HG03097 (cell line): ENCODE results near the gene PLEKHG5.
"Not testable (repeated sequence)": the region's sequence is repeated elsewhere in the genome, so short reads cannot be mapped to it uniquely, and the experiment has no call there.

Experiments used
- ATAC-seq: cut with Tn5 transposase; IDR thresholded peaks from one replicate; pipeline ENCODE4 v1.9.1; 2021; ENCODE audit not compliant: unreplicated experiment, low FRiP score

PLEKHG5 gene

DNA sequence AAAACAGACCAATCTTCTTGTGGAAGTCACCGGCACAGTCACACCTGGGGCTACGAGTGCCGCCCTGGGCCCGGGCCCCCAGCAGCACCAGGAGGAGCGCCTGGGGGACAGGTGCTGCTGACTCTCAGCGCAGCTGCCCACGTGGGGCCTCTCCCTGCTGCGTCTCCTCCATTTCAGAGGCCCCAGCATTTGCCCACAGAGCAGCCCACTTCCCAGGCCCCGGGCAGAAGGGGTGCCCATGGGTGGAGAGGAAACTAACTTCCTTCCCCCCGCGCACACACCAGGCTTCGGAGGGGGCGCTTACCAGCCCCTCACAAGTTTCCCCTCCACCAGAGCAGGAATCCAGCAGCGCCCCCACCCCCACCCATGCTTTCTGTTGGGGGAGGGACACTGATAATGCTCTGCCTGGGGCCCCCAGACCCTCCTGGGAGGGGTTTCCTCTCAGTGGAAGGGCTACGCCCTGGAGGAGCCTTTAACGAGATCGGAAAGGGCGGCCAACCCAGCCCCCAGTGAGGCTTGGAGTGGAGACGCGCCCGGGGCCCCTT lies 25.9 kb downstream of the PLEKHG5 start:
- no peak for ATAC-seq

DNA sequence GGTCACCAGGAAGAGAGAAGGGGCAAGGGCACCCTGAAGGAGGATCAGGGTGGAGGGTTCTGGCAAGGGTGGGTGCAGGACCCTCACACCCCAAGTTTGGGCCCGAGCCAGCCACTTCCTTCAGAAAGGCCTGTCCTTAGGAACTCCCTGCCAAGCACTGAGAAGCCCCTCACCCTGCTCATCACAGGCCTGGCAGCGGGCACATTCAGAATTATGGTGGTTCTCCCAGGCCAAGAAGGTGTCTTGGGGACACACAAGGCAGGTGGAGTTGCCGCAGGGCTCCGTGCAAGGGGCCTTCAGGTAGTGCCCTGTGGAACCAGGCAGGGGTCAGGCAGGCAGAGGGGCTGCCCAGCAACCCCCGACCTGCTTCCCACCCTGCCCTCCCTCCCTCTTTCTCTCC lies 26.6 kb downstream of the PLEKHG5 start:
- ATAC-seq = no peak

DNA sequence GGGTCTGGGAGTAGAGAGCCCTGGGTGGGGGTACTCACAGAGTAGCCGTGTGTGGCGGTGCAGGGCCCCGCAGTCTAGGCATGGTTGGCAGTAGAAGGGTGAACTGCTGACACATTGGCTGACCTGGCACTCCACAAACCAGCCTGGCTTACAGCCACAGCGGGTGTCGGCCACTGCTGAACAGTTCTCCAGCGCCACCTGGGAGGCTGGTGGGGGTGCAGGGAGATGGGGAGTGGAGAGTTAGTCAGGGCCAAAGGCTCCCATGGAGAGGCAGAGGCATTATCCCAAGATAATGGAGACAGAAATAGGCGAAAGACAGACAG lies 27.0 kb downstream of the PLEKHG5 start:
- no peak for ATAC-seq

DNA sequence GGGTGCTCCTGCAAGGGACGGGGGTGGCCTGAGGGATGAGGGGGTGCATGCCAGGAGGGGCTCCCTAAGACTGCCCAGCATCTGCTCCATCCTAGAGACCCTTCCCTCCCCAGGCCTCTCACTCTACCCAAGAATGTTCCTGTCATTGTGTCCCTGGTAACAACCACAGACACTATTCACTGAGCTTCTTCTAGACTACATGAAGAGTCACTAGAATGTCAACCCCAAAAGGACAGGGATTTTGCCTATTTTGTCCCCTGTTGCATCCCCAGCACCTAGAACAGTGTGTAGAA lies 28.4 kb downstream of the PLEKHG5 start:
- no peak for ATAC-seq

DNA sequence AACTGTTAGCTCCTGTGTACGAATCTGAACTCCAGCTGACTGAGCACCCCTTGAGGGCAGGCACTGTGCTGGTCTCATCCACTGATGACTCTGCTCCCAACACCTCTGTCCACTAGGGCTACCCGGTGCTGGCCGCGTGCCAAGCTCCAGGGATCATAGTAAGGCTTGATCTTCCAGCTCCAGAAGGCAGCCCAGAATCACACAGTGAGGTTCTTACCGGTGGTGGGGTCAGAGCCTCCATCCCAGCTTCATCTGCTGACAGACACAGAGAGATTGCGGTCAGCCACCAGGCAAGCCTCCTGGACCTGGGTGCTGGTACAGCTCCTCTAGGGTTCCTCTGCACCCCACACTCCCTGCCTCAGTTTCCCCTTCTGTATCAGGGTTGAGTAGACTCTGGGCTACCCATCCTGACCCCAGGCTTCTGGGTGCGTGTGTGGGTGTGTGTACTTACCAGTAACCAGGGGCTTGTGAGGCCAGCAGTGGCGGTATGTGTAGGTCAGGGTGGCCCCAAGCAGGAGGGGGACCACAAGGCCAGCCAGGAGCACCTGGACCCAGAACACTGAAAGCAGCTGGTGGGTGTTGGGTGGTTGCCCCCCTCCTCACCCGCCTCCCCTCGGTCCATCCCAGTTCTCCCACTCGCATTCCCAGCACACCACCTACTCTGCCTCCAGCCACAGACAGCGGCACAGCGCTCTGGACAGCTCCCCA lies 28.9 kb downstream of the PLEKHG5 start:
- no peak for ATAC-seq

DNA sequence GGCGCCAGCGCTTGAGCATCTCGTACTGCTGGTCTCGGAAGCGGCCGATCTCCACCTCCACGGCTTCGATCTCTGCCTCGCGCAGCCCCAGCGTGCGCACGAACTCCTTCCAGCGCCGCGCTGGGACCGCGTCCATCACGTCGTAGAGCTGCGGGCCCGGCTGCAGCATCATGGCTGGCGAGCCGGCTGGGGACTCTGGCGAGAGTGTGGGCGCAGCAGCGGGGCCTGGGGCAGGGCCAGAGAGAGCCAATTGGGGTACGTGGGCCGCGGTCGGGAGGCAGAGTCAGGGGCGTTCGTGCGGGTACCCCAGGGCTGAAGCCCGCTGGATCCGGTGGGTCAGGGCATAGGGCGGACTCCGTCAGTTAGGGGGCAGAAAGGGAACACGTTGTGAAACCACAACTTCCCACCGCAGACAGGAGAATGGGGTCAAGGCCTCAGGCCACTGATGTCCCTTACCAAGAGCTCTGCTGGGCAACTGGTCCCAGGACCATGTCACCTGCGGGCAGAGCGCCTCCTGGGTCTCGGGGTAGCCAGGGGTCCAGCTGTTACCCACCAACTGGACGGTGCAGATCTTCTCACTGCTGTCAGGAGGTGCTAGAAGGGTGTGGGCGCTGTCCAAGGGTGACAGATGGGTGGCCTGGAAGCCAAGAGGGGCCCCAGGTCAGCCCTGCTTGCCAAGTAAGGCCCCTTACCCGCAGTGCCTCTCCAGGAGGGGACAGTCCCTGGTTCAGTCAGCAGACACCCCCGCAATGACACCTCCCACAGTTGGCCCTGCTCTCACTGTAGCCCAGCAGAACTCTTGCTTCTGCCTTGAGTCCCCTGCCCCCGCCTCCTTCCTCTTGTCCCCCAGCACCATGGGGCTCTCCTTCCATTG lies 29.7 kb downstream of the PLEKHG5 start:
- ATAC-seq = no peak

DNA sequence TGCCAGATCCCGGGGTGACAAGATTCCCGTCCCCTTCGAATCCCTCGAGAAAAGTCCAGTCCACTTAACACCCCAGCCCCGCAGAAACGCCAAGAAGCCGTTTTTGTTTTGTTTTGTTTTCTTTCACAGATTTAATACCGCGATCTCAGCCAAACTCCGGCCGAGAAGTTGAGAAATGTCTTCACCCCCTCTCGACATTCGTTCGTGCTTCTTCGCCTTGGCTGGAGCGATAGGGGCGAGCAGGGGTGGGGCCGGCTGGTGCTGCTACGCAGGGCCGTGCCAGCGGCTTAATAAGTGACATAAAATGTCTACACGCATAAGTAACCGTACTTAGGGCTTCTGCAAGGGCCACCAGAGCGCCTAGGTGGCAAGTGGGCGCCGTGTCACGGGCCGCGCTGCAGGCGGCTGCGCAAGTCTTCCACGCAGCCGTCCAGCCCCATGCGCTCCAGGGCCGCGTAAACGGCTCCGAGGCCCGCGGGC lies 30.4 kb downstream of the PLEKHG5 start:
- no peak for ATAC-seq

DNA sequence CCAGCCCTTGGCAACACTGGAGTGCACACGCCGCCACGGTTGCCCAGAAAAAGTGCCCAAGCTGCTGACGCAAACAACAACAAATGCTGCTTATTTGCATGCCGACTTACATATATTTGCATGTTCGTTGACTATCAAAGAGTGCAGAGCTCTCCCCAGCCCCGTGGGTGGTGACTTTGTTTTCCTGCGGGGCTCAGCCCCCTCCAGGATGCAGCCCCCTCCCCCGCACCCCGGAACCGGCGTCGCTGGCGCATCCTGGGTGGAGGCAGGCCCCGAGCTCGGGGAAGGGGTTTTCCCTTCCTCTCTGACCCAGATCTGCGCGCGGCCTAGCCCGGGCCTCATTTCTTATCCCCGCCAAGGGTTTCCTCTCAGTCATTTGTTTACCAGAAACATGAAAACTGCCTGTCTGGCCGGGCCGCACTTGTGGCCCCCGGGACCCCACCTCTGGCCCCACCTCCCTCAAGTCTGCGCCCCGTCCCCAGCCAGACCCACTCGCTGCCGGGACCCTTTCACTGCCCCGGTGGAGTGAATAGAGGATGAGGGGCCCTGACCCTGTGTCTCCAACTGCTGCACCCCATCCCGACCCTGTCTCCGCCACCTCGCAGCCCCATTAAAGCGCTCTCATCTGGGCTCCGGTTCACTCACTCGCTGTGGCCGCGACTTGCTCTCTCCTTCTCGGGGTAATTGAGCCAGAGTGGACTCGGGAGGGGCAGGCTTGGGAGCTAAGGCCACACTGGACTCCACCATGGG lies 31.0 kb downstream of the PLEKHG5 start:
- ATAC-seq = no peak

DNA sequence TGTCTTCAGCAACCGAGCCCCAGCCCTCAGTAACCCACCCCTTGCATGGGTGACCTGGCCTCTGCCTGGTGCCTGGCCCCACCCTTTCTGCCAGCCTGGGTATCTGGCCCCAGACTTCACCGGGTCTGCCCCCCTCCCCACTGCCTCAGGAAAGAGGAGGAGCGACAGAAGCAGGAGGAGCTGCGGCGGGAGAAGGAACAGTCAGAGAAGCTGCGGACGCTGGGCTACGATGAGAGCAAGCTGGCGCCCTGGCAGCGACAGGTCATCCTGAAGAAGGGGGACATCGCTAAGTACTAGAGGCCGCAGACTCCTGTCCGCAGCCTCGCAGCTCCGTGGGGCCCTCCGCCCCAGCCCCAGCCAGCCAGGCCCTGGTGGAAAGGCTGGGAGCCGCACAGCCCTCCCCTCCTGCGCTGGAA lies 31.6 kb downstream of the PLEKHG5 start:
- ATAC-seq = no peak

DNA sequence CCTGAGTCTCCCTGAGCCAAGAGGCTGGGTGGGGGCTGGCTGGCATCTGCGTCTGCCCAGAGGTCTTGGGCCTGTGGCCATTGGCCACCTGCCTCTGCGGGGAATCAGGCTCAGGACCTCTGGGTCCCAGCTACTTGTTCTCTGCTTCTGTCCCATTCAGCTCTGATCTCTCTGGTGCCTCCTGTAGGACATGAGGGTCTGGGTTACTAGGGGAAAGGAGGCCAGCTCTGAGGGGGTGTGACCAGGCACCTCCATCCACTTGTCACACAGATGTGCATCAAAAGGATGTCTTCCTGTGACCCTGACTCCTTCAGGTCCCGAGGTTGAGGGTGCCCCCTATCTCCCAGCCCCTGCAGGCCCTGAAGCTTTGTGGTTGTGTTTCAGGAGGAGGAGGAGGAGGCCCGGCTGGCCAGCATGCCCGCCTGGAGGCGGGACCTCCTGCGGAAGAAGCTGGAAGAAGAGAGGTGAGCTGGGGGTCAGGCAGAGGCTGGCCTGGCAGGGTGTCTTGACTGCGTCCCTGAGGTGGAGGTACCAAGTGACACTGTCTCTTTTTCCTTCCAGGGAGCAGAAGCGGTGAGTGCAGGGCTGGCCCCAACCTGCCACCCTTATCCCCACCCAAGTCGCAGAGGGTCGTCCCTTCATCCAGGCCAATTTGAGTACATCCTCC lies 34.5 kb downstream of the PLEKHG5 start:
- ATAC-seq = no peak

DNA sequence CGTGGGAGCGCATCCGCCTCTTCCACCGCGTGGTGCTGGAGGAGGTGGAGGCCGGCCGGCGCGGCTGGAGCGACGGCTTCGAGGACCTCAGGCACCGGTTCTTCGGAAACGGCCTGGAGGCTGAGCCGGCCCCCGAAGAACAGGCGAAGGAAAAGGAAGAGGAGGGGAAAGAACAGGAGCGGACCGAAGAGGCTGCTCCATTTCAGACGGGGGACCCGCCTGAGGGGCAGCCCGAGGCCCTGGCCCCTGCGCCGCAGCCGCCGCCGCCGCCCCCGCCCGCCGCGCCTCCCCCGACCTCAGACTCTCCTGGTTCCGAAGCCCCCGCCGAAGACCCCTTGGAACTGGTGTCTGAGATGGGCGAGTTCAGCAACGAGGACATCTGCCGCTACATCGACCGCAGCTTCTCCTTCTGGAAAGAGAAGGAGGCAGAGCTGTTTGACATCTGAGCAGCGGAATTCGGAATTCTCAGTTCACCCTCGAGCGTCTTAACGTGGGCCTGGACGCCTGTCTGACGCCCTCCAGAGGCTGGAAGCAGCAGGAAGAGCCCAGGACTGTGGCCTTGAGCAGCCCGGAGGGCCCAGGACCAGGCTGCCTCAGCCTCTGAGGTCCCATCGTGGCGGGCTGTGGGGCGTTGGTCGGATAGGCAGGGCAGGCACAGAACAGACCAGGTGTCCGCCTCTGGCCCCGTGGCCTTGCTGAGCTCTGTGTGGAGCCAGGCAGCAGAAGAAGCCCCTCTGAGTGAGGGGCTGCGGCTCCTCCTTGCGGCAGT lies 35.5 kb downstream of the PLEKHG5 start:
- ATAC-seq = not testable (repeated sequence)

DNA sequence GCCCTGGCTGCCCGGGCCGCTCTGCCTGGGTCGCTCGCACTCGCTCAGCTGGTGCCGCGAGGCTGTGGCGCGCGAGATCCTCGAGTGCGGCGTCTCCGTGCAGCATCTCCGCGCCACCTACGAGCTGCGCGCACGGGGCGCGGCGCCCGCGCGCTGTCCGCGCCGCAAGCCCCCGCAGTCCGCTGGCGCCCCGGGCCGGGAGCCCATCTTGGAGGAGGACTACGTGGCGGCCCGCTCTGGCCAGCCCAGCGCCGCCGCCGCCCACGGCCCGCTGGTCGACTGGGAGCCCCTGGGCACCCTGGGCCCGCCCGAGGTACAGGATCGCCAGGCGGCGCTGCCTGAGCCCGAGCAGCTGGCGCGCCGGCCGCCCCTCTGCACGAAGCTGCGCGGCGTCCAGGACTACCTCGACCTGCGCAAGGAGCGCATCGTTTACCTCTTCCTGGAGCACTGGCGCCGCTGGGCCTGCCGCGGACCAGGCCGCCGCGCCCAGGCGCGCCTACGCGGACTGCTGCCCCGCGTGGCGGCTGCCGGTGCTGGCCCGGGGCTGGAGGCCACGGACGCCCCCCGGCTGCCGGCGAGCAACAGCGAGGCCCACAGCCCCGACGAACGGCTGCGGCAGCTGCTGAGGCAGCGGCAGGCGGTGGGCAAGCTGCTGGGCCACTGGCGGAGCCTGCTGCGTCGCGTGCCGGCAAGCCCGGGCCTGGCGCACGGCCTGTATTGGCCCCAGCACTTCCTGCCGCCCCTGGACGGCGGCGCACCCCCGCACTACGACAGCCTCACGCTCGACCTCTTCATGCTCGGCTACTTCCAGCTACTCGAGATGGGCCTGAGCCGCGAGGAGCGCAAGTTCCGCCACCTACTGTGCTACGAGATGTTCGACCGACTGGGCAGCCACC lies 36.4 kb downstream of the PLEKHG5 start:
- no peak for ATAC-seq

DNA sequence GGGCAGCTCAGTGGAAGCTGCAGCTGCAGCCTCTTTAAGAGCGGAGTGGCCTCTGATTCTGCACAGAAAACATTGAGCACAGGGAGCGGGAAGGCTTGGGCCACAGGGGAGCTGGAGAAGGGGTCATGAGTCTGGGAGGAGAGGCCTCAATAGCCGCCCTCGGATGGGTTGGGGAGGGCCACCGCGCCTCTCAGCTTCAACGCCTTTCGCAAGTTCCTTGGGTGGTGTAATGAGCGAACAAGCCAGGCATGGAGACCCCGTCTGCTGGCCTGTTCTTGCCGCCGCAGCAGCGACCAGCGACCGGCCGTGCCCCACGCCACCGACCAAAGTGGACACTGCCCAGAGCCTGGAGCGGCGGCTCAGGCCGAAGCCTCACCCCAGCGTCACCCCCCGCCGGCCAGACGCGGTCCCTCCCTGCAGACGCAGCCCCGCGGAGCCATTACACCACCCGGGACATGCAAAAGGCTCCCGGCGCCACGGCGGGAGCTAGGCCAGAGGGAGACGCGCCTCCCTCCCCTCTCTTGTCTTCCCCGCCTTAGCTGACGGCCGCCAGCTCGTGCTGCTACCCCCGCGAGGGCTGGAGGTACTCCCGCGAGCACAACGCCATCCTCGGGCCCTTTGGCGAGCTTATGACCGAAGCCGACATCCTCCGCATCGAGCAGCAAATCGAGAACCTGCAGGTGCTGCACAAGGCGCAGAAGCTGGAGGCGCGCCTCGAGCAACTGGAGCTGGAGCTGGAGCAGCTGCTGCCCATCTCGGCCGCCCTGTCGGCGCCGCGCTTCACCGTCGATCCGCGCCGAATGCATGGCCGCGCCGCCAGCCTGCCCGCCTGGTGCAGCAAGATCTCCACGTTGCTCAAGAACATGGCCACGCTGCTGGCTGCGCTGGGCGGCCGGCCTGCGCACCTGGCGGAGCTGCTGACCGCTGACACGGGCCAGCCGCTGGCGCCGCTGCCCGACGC lies 37.3 kb downstream of the PLEKHG5 start:
- ATAC-seq = not testable (repeated sequence)

DNA sequence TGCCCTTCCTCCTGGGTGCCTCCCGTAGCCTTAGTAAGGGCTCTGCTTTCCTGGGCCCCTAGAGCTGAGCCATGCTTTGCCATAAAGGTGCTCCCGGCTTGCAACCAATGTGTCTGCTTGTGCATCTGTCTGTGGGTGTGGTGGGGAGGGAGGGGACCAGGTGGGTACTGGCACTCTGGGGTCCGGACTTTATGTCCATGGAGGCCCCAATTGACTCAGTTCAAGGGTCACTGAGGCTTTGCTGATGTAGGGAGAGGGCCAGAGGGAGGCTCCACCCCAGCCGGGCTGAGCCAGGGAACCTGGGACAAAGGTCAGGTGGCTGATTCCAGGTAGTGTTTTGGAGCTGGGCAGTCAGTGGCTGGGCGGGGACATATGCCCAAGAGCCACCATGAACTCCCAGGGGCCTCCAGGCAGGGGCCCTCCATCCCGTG lies 40.5 kb downstream of the PLEKHG5 start:
- ATAC-seq = no peak

DNA sequence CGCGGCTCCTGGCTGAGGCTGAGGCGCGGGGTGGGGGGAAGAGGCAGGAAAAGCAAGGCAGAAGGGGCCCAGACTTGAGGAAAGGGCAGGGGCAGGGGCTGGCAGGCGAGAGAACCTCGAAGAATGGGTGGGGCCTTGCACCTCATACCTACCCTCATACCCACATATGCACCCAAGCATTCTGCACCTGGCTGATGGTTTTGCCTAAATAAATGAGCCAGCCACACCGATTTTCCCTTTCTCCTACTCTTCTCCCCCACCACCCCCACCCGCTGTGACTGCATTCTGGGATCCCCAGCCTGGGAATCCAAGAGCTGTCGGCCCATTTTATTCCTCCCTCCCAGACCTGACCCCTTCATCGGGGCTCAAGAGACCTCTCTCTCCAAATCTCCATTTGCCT lies 41.0 kb downstream of the PLEKHG5 start:
- not testable (repeated sequence) for ATAC-seq

DNA sequence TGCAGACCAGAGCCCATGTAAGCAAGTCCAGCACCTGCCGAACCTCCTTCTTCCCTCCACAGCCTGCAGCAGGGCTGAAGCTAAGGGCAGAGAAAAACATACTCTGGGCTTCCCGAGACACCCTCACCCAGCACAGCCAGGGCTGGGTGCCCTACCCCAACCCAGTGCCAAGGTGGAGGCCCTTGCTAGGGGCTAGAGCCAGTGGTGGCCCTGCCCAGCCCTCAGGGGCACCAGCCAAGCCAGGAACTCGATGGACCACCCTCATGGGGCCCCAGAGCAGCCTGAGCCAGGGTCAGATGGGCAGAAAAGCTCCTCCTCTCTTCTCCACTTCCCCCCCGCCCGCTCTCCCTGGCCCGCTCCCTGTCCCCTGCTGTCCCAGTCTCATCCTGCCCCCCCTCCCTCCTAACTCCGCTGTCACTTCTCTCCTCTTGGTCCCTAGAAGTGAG lies 41.4 kb downstream of the PLEKHG5 start:
- ATAC-seq = no peak

DNA sequence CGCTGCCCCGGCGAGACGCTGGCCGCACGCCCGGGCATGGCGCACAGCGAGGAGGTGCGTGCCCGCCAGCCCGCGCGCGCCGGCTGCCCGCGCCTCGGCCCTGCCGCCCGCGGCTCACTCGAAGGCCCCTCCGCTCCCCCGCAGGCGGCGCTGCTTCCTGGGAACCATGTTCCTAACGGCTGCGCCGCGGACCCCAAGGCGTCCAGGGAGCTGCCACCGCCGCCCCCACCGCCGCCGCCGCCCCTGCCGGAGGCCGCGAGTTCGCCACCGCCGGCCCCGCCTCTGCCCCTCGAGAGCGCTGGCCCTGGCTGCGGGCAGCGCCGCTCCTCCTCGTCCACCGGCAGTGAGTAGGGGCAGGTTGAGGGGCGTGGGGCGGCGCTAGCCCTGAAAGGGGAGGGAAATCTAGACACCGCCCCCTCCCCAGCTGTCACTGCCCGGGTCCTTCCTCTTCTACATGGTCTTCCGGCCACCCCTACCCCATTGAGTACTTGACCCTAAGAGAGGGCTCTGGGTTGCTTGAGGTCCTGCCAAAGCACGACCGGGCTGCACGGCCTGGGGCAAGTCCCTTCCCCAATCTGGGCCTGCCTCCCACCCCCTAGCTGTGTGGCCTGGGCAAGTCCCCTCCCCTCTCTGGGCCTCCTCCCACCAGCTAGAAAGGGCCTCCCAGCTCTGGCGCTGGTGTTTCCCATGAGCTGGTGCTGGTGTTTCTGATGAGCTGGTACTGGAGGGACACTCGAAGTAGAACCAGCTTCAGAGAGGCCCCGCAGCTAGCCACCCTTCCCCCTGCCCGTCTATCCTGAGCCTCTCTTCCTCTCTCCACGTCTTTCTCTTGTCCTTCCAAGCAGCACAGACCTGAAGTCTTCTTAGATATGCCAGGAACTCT lies 42.5 kb downstream of the PLEKHG5 start:
- no peak for ATAC-seq
